ENCODE measurements around the gene E2F1.

Gene E2F1

GRCh38 chr20:33660685-33661058 is 25.5 kb downstream of the E2F1 start:
- no peak for DNase-seq (ENCODE audit: low read depth, low spot score)
- no peak for TF ChIP-seq CTCF (IDR thresholded peaks at IDR 0.05; ENCODE audit: insufficient read depth, low read length, missing control alignments)
- ChIA-PET POLR2A (no interaction called here), CTCF (interaction anchor here (8.7 kb wide), 1 partner anchor 9 kb away, joined by 99 read pairs; no protein-coding TSS in a partner anchor)
- no peak overlapping the region for H3K4me3 ChIP-seq (ENCODE audit: low read depth, low read length)

- CTCF ChIA-PET, result interaction anchor here (8.7 kb wide), 1 partner anchor 9 kb away, joined by 99 read pairs; no protein-coding TSS in a partner anchor
- no peak for DNase-seq (ENCODE audit: low read depth, low spot score)
- H3K4me3 ChIP-seq (ENCODE audit: low read depth, low read length), result no peak overlapping the region
- no peak for TF ChIP-seq CTCF (IDR thresholded peaks at IDR 0.05; ENCODE audit: insufficient read depth, low read length, missing control alignments)
- POLR2A ChIA-PET, result no interaction called here
Measured at GRCh38 chr20:33660035-33660684, 26.0 kb downstream of the E2F1 start.

- no peak for TF ChIP-seq CTCF (IDR thresholded peaks at IDR 0.05; ENCODE audit: insufficient read depth, low read length, missing control alignments)
- ChIA-PET POLR2A (no interaction called here), CTCF (no interaction called here)
- DNase-seq (ENCODE audit: low read depth, low spot score), result no peak
- H3K4me3 ChIP-seq (ENCODE audit: low read depth, low read length), result no peak overlapping the region
Measured at GRCh38 chr20:33659341-33660034, 26.7 kb downstream of the E2F1 start.

GRCh38 chr20:33658929-33659328 is 27.3 kb downstream of the E2F1 start:
- no peak for TF ChIP-seq CTCF (IDR thresholded peaks at IDR 0.05; ENCODE audit: insufficient read depth, low read length, missing control alignments)
- no peak overlapping the region for H3K4me3 ChIP-seq (ENCODE audit: low read depth, low read length)
- no peak for DNase-seq (ENCODE audit: low read depth, low spot score)
- POLR2A ChIA-PET, result no interaction called here
- CTCF ChIA-PET, result interaction anchor here (1.3 kb wide), 1 partner anchor 10 kb away, joined by 3 read pairs; no protein-coding TSS in a partner anchor

- TF ChIP-seq CTCF (IDR thresholded peaks at IDR 0.05; ENCODE audit: insufficient read depth, low read length, missing control alignments), result no peak
- CTCF ChIA-PET, result interaction anchor here (1.3 kb wide), 1 partner anchor 10 kb away, joined by 3 read pairs; no protein-coding TSS in a partner anchor
- no peak for DNase-seq (ENCODE audit: low read depth, low spot score)
- POLR2A ChIA-PET, result no interaction called here
- no peak overlapping the region for H3K4me3 ChIP-seq (ENCODE audit: low read depth, low read length)
Measured at GRCh38 chr20:33658510-33658909, 27.7 kb downstream of the E2F1 start.

GRCh38 chr20:33657704-33658095 is 28.5 kb downstream of the E2F1 start:
- POLR2A ChIA-PET, result no interaction called here
- no peak for TF ChIP-seq CTCF (IDR thresholded peaks at IDR 0.05; ENCODE audit: insufficient read depth, low read length, missing control alignments)
- DNase-seq (ENCODE audit: low read depth, low spot score), result no peak
- H3K4me3 ChIP-seq (ENCODE audit: low read depth, low read length), result no peak overlapping the region
- CTCF ChIA-PET, result interaction anchor here (1.3 kb wide), 1 partner anchor 11 kb away, joined by 3 read pairs; no protein-coding TSS in a partner anchor
